ENCODE measurements around the gene PRDM16.

GRCh38 chr1:3430820-3431219 lies 361.8 kb downstream of the PRDM16 start:
- TF ChIP-seq EP300 (IDR thresholded peaks at IDR 0.05; ENCODE audit: low read depth) (no peak), CTCF (IDR thresholded peaks at IDR 0.05) (no peak), POLR2A (IDR thresholded peaks at IDR 0.05) (no peak)
